Activated T-helper 1 cell treated with Interleukin-2 at 50 U/mL for 16 hours (primary cell): ENCODE results near the gene COL5A1.
"Not testable (repeated sequence)": the region's sequence is repeated elsewhere in the genome, so short reads cannot be mapped to it uniquely, and the experiment has no call there.

ENCODE experiments used
- DNase-seq: peaks from one replicate; pipeline ENCODE4 v3.0.0-alpha.2; 2020; ENCODE audit warnings: low read depth

COL5A1 gene

GRCh38 chr9:134640506-134641172 is 964 bp upstream of the COL5A1 start:
- DNase-seq, result no peak

- no peak for DNase-seq
Measured at GRCh38 chr9:134641990-134642384, 384 bp downstream of the COL5A1 start.

GRCh38 chr9:134642385-134643181 is 980 bp downstream of the COL5A1 start:
- no peak for DNase-seq

- DNase-seq, result no peak
Measured at GRCh38 chr9:134643222-134643671, 1.6 kb downstream of the COL5A1 start.

GRCh38 chr9:134644401-134644724 is 2.8 kb downstream of the COL5A1 start:
- not testable (repeated sequence) for DNase-seq

- no peak for DNase-seq
Measured at GRCh38 chr9:134644725-134645606, 3.4 kb downstream of the COL5A1 start.

- DNase-seq, result no peak
Measured at GRCh38 chr9:134645607-134646365, 4.2 kb downstream of the COL5A1 start.

- no peak for DNase-seq
Measured at GRCh38 chr9:134647359-134648080, 5.9 kb downstream of the COL5A1 start.

- DNase-seq, result no peak
Measured at GRCh38 chr9:134648701-134649530, 7.3 kb downstream of the COL5A1 start.

- DNase-seq, result no peak
Measured at GRCh38 chr9:134650431-134651190, 9.0 kb downstream of the COL5A1 start.

- DNase-seq, result no peak
Measured at GRCh38 chr9:134651226-134651905, 9.8 kb downstream of the COL5A1 start.

GRCh38 chr9:134652291-134653225 is 11.0 kb downstream of the COL5A1 start:
- DNase-seq, result no peak

GRCh38 chr9:134653259-134654009 is 11.8 kb downstream of the COL5A1 start:
- no peak for DNase-seq

GRCh38 chr9:134655101-134655500 is 13.5 kb downstream of the COL5A1 start:
- DNase-seq, result no peak

GRCh38 chr9:134655586-134656333 is 14.2 kb downstream of the COL5A1 start:
- DNase-seq, result no peak

GRCh38 chr9:134656334-134657006 is 14.9 kb downstream of the COL5A1 start:
- no peak for DNase-seq
